ENCODE results near the gene AMER3. TPM values are rescaled to one million over a fixed set of nuclear protein-coding genes. Genes with fewer than 3 reads are reported as not detected.

The AMER3 gene
- total RNA-seq, 2 experiments from 2014 or later = not detected

- Histone ChIP-seq H3K9me3 (ENCODE audit: control insufficient read depth in 1 of 2, insufficient read depth in 1 of 2, low read length in 2 of 2) (no peaks in the 10 kb centered on the region), H3K36me3 (ENCODE audit: insufficient read depth, low read length) (no peaks in the 10 kb centered on the region), H3K27me3 (ENCODE audit: control insufficient read depth in 1 of 2, insufficient read depth in 2 of 2, low read length in 2 of 2) (peaks cover 0 to 8% of the 10 kb centered on the region in 2 experiments), H3K4me3 (ENCODE audit: low read length) (no peak overlapping the region), H3K4me1 (ENCODE audit: insufficient read depth, low read length) (peaks cover 3% of the 10 kb centered on the region), H3K27ac (ENCODE audit: low read depth in 1 of 2, low read length in 2 of 2) (no peak overlapping the region)
- no peaks in the 10 kb centered on the region for H3K9me3 Mint-ChIP-seq
- intact Hi-C loops (cut with DNase I, micrococcal nuclease) = loop anchor here in 1 of 2 experiments (10.0 kb wide), 2 partner anchors 346 to 536 kb away; partner anchors contain the start of genes MZT2B and SMPD4
- no peak for ATAC-seq (ENCODE audit: poor library complexity)
- CTCF ChIA-PET = no interaction called here
- H3K27ac Mint-ChIP-seq = no peak overlapping the region
- no peak for DNase-seq
- H3K4me3 Mint-ChIP-seq = no peak overlapping the region
- H3K27me3 Mint-ChIP-seq = peaks cover 22% of the 10 kb centered on the region
- no peaks in the 10 kb centered on the region for H3K4me1 Mint-ChIP-seq (ENCODE audit: low read depth)
- TF ChIP-seq, protein P1, sequence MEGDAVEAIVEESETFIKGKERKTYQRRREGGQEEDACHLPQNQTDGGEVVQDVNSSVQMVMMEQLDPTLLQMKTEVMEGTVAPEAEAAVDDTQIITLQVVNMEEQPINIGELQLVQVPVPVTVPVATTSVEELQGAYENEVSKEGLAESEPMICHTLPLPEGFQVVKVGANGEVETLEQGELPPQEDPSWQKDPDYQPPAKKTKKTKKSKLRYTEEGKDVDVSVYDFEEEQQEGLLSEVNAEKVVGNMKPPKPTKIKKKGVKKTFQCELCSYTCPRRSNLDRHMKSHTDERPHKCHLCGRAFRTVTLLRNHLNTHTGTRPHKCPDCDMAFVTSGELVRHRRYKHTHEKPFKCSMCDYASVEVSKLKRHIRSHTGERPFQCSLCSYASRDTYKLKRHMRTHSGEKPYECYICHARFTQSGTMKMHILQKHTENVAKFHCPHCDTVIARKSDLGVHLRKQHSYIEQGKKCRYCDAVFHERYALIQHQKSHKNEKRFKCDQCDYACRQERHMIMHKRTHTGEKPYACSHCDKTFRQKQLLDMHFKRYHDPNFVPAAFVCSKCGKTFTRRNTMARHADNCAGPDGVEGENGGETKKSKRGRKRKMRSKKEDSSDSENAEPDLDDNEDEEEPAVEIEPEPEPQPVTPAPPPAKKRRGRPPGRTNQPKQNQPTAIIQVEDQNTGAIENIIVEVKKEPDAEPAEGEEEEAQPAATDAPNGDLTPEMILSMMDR (IDR thresholded peaks at IDR 0.05) = no peak
- no peaks in the 10 kb centered on the region for H3K36me3 Mint-ChIP-seq (ENCODE audit: low read depth)
- POLR2A ChIA-PET = no interaction called here
Observed at GRCh38 chr2:130720528-130720927, 34.8 kb upstream of the AMER3 start.

DNA sequence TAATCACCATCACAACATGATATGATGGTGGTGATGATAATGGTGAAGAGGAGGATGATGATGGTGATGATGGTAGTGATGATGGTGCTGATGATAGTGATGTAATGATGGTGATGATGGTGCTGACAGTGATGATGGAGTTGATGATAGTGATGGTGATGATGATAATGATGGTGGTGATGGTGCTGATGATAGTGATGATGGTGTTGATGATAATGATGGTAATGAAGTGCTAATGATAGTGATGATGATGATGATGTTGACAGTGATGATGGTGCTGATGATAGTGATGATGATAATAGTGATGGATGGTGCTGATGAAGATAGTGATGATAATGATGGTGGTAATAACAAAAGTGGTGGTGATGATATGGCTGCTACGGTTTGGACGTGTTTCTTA lies 30.9 kb upstream of the AMER3 start:
- no peak overlapping the region for H3K27ac ChIP-seq (ENCODE audit: low read depth in 1 of 2, low read length in 2 of 2)
- intact Hi-C loops (cut with DNase I, micrococcal nuclease) = loop anchor here in 1 of 2 experiments (10.0 kb wide), 2 partner anchors 350 to 540 kb away; partner anchors contain the start of genes MZT2B and SMPD4
- H3K27me3 Mint-ChIP-seq = peaks cover 22% of the 10 kb centered on the region
- DNase-seq (no peak), ATAC-seq (ENCODE audit: poor library complexity) (no peak)
- no peak overlapping the region for H3K27ac Mint-ChIP-seq
- peaks cover 0 to 8% of the 10 kb centered on the region in 2 experiments for H3K27me3 ChIP-seq (ENCODE audit: control insufficient read depth in 1 of 2, insufficient read depth in 2 of 2, low read length in 2 of 2)
- H3K36me3 ChIP-seq (ENCODE audit: insufficient read depth, low read length) = no peaks in the 10 kb centered on the region
- H3K36me3 Mint-ChIP-seq (ENCODE audit: low read depth) = no peaks in the 10 kb centered on the region
- H3K9me3 ChIP-seq (ENCODE audit: control insufficient read depth in 1 of 2, insufficient read depth in 1 of 2, low read length in 2 of 2) = peaks cover 0 to 12% of the 10 kb centered on the region in 2 experiments
- ChIA-PET POLR2A (no interaction called here), CTCF (no interaction called here)
- H3K4me1 ChIP-seq (ENCODE audit: insufficient read depth, low read length) = peaks cover 34% of the 10 kb centered on the region
- no peaks in the 10 kb centered on the region for H3K9me3 Mint-ChIP-seq
- no peaks in the 10 kb centered on the region for H3K4me1 Mint-ChIP-seq (ENCODE audit: low read depth)
- no peak overlapping the region for H3K4me3 Mint-ChIP-seq
- TF ChIP-seq, protein P1 (IDR thresholded peaks at IDR 0.05) = no peak
- H3K4me3 ChIP-seq (ENCODE audit: low read length) = no peak overlapping the region

GRCh38 chr2:130726614-130727180 lies 28.6 kb upstream of the AMER3 start:
- no peaks in the 10 kb centered on the region for H3K9me3 Mint-ChIP-seq
- Histone ChIP-seq H3K4me3 (ENCODE audit: low read length) (peak overlapping the region; percentile 84), H3K27me3 (ENCODE audit: control insufficient read depth in 1 of 2, insufficient read depth in 2 of 2, low read length in 2 of 2) (no peaks in the 10 kb centered on the region), H3K4me1 (ENCODE audit: insufficient read depth, low read length) (peaks cover 34% of the 10 kb centered on the region), H3K27ac (ENCODE audit: low read depth in 1 of 2, low read length in 2 of 2) (peak overlapping the region; percentile 62 to 89), H3K36me3 (ENCODE audit: insufficient read depth, low read length) (no peaks in the 10 kb centered on the region), H3K9me3 (ENCODE audit: control insufficient read depth in 1 of 2, insufficient read depth in 1 of 2, low read length in 2 of 2) (peaks cover 0 to 19% of the 10 kb centered on the region in 2 experiments)
- intact Hi-C loops (cut with DNase I, micrococcal nuclease) = loop anchor here in 1 of 2 experiments (5.0 to 10.0 kb wide), 4 partner anchors 352 to 542 kb away; partner anchors contain the start of genes FAM168B, IMP4, MZT2B and SMPD4
- DNase-seq (peak in 1 of 14 experiments; percentile 21), ATAC-seq (ENCODE audit: poor library complexity) (no peak)
- no peaks in the 10 kb centered on the region for H3K4me1 Mint-ChIP-seq (ENCODE audit: low read depth)
- H3K36me3 Mint-ChIP-seq (ENCODE audit: low read depth) = no peaks in the 10 kb centered on the region
- ChIA-PET CTCF (no interaction called here), POLR2A (interaction anchor here (1.0 to 3.1 kb wide), 5 partner anchors 16 to 766 kb away, joined by 4 to 22 read pairs (median 8); partner anchors contain the start of genes FAM168B and IMP4)
- TF ChIP-seq, protein P1 (IDR thresholded peaks at IDR 0.05) = no peak
- H3K4me3 Mint-ChIP-seq = peak overlapping the region; percentile 88
- peak overlapping the region; percentile 90 for H3K27ac Mint-ChIP-seq
- peaks cover 11% of the 10 kb centered on the region for H3K27me3 Mint-ChIP-seq

All from CD4-positive, alpha-beta T cell (primary cell).